Lower leg skin (tissue), 3 donors: Measurements from ENCODE around the gene AMBP.

ENCODE experiments used
- POLR2A ChIP-seq, 2 donors: fragments of 450-650 bp; IDR thresholded peaks; one replicate each; pipeline ENCODE4 v1.6.1; 2016 to 2017; ENCODE audit warnings: antibody characterized with exemption in 2 of 2, mild to moderate bottlenecking in 1 of 2, moderate library complexity in 1 of 2
- TF ChIP-seq, protein P1 (sequence below), 3 donors: fragments of 450-650 bp; IDR thresholded peaks; one replicate each; pipeline ENCODE4 v1.5.1; 2016; ENCODE audit warnings: antibody characterized with exemption in 3 of 3, mild to moderate bottlenecking in 3 of 3, moderate library complexity in 2 of 3

GRCh38 chr9:114038724-114039313 lies 39.3 kb downstream of the AMBP start:
- TF ChIP-seq, protein P1, sequence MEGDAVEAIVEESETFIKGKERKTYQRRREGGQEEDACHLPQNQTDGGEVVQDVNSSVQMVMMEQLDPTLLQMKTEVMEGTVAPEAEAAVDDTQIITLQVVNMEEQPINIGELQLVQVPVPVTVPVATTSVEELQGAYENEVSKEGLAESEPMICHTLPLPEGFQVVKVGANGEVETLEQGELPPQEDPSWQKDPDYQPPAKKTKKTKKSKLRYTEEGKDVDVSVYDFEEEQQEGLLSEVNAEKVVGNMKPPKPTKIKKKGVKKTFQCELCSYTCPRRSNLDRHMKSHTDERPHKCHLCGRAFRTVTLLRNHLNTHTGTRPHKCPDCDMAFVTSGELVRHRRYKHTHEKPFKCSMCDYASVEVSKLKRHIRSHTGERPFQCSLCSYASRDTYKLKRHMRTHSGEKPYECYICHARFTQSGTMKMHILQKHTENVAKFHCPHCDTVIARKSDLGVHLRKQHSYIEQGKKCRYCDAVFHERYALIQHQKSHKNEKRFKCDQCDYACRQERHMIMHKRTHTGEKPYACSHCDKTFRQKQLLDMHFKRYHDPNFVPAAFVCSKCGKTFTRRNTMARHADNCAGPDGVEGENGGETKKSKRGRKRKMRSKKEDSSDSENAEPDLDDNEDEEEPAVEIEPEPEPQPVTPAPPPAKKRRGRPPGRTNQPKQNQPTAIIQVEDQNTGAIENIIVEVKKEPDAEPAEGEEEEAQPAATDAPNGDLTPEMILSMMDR (IDR thresholded peaks at IDR 0.05) = no peak
- TF ChIP-seq POLR2A (IDR thresholded peaks at IDR 0.05) = no peak
